K562 (cell line): Measurements from ENCODE around the gene B4GALNT4. TPM values are rescaled to one million over a fixed set of nuclear protein-coding genes. Genes with fewer than 3 reads are reported as not detected.

Experiments used
- BRCA1 ChIP-seq, 2 experiments: fragments of 450-650 bp in 1 of 2; sonication (generic) in 1 of 2; formaldehyde crosslinking in 1 of 2; IDR thresholded peaks; 2 replicates each; pipeline versions ENCODE4 v1.5.0 to v1.6.1; 2017 to 2020; ENCODE audit warnings: mild to moderate bottlenecking in 1 of 2, missing genetic modification reagents in 1 of 2
- ID3 ChIP-seq, 2 experiments: fragments of 250-450 bp in 1 of 2; fragments of 450-650 bp in 1 of 2; sonication (Bioruptor Pico) in 1 of 2; IDR thresholded peaks; 2 replicates each; pipeline versions ENCODE4 v1.6.1 to v1.8.0; 2016 to 2021; ENCODE audit warnings: mild to moderate bottlenecking in 2 of 2, moderate library complexity in 2 of 2, missing compliant biosample characterization in 1 of 2, missing genetic modification characterization in 1 of 2
- NFXL1 ChIP-seq: fragments of 450-650 bp; formaldehyde crosslinking; IDR thresholded peaks from 2 replicates; pipeline ENCODE4 v1.4.0; 2021; ENCODE audit warnings: mild to moderate bottlenecking
- ZNF146 ChIP-seq: IDR thresholded peaks from one replicate; pipeline ENCODE4 v1.6.1; 2018; ENCODE audit warnings: missing compliant biosample characterization; ENCODE audit not compliant: unreplicated experiment
- ZNF583 ChIP-seq: fragments of 250-450 bp; sonication (Bioruptor Pico); IDR thresholded peaks from 2 replicates; pipeline ENCODE4 v1.4.0; 2020
- ZNF584 ChIP-seq: fragments of 200-800 bp; sonication (Bioruptor generic); IDR thresholded peaks from 2 replicates; pipeline ENCODE4 v1.6.1; 2016; ENCODE audit warnings: low read depth, mild to moderate bottlenecking, missing genetic modification characterization, missing compliant biosample characterization
- ZNF79 ChIP-seq: fragments of 250-450 bp; sonication (Bioruptor Pico); IDR thresholded peaks from 2 replicates; pipeline ENCODE4 v1.4.0; 2020; ENCODE audit warnings: low read depth, mild to moderate bottlenecking, moderate library complexity
- polyA plus RNA-seq, 8 experiments: library from polyadenylated mRNA; depleted of rRNA in 4 of 8; stranded (reverse) in 5 of 8; unstranded in 3 of 8; fragments of >200 nt; fragmentation: Nextera tagmentation in 2 of 8; fragmentation: Illumina TruSeq in 1 of 8; extraction: Ambion mirVana in 2 of 8; extraction: Trizol in 1 of 8; gene quantifications; 2 replicates each; pipeline versions ENCODE4 v1.2.1 to v1.2.3, GENCODE V29; 2011 to 2014; ENCODE audit warnings: inconsistent platforms in 1 of 8, missing spikeins in 1 of 8
- total RNA-seq, 7 experiments: library from RNA; depleted of rRNA in 6 of 7; stranded (reverse); fragments of >200 nt in 6 of 7; fragmentation: Illumina TruSeq in 2 of 7; extraction: Trizol in 2 of 7; gene quantifications; 2 replicates each; pipeline versions ENCODE4 v1.2.1 to v1.2.3, GENCODE V29; 2011 to 2021; ENCODE audit warnings: low replicate concordance in 1 of 7
- TF ChIP-seq, protein P1 (sequence below): fragments of 450-650 bp; IDR thresholded peaks from 2 replicates; pipeline ENCODE4 v1.6.1; 2016; ENCODE audit warnings: mild to moderate bottlenecking, moderate library complexity
- TF ChIP-seq, protein P2 (sequence below), 2 experiments: IDR thresholded peaks; 2 replicates each; pipeline ENCODE4 v1.6.1; 2012; ENCODE audit warnings: improper control_type of control experiment in 2 of 2, low read depth in 2 of 2, low read length in 2 of 2, borderline replicate concordance in 1 of 2

The B4GALNT4 gene
- total and polyA plus RNA-seq, 9 of the 15 experiments (the other 6 are each of a cell fraction or from before 2014, with no cell fraction given) = 0.20 to 37.1 (median 10.8) TPM; not detected in 1

DNA sequence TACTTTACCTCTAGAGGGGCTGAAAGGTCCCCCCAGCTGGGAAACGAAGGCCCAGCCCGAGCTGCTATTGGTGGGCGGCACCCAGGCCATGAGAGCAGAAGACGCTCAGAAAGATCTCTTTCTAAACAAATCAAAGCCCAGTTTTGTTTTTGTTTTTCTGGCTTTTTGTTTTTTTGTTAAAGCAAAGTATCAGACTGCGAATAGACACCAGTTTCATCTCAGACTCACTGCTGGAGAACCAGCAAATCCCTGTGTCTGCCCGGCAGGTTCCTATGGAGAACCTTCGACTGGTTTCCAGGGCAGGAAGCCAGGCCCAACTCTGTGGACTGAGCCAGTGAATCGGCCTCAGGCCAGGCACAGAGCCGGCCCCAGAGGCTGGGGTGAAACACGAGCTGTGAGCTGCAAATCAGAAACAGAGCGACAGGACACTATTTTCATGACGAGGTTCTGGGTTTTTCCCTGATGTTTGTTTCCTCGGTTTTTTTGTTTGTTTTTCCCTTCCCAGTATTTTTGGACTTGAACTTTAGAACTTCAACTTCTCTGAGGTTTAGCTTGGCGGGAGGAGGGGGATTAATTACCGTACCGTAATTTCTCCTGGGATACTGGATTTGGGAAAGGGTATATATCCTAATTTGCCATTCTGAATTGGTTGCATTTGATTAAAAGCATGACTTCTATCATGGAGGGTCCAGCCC, 16.0 kb upstream of the B4GALNT4 start (continued):
- TF ChIP-seq, protein P1, sequence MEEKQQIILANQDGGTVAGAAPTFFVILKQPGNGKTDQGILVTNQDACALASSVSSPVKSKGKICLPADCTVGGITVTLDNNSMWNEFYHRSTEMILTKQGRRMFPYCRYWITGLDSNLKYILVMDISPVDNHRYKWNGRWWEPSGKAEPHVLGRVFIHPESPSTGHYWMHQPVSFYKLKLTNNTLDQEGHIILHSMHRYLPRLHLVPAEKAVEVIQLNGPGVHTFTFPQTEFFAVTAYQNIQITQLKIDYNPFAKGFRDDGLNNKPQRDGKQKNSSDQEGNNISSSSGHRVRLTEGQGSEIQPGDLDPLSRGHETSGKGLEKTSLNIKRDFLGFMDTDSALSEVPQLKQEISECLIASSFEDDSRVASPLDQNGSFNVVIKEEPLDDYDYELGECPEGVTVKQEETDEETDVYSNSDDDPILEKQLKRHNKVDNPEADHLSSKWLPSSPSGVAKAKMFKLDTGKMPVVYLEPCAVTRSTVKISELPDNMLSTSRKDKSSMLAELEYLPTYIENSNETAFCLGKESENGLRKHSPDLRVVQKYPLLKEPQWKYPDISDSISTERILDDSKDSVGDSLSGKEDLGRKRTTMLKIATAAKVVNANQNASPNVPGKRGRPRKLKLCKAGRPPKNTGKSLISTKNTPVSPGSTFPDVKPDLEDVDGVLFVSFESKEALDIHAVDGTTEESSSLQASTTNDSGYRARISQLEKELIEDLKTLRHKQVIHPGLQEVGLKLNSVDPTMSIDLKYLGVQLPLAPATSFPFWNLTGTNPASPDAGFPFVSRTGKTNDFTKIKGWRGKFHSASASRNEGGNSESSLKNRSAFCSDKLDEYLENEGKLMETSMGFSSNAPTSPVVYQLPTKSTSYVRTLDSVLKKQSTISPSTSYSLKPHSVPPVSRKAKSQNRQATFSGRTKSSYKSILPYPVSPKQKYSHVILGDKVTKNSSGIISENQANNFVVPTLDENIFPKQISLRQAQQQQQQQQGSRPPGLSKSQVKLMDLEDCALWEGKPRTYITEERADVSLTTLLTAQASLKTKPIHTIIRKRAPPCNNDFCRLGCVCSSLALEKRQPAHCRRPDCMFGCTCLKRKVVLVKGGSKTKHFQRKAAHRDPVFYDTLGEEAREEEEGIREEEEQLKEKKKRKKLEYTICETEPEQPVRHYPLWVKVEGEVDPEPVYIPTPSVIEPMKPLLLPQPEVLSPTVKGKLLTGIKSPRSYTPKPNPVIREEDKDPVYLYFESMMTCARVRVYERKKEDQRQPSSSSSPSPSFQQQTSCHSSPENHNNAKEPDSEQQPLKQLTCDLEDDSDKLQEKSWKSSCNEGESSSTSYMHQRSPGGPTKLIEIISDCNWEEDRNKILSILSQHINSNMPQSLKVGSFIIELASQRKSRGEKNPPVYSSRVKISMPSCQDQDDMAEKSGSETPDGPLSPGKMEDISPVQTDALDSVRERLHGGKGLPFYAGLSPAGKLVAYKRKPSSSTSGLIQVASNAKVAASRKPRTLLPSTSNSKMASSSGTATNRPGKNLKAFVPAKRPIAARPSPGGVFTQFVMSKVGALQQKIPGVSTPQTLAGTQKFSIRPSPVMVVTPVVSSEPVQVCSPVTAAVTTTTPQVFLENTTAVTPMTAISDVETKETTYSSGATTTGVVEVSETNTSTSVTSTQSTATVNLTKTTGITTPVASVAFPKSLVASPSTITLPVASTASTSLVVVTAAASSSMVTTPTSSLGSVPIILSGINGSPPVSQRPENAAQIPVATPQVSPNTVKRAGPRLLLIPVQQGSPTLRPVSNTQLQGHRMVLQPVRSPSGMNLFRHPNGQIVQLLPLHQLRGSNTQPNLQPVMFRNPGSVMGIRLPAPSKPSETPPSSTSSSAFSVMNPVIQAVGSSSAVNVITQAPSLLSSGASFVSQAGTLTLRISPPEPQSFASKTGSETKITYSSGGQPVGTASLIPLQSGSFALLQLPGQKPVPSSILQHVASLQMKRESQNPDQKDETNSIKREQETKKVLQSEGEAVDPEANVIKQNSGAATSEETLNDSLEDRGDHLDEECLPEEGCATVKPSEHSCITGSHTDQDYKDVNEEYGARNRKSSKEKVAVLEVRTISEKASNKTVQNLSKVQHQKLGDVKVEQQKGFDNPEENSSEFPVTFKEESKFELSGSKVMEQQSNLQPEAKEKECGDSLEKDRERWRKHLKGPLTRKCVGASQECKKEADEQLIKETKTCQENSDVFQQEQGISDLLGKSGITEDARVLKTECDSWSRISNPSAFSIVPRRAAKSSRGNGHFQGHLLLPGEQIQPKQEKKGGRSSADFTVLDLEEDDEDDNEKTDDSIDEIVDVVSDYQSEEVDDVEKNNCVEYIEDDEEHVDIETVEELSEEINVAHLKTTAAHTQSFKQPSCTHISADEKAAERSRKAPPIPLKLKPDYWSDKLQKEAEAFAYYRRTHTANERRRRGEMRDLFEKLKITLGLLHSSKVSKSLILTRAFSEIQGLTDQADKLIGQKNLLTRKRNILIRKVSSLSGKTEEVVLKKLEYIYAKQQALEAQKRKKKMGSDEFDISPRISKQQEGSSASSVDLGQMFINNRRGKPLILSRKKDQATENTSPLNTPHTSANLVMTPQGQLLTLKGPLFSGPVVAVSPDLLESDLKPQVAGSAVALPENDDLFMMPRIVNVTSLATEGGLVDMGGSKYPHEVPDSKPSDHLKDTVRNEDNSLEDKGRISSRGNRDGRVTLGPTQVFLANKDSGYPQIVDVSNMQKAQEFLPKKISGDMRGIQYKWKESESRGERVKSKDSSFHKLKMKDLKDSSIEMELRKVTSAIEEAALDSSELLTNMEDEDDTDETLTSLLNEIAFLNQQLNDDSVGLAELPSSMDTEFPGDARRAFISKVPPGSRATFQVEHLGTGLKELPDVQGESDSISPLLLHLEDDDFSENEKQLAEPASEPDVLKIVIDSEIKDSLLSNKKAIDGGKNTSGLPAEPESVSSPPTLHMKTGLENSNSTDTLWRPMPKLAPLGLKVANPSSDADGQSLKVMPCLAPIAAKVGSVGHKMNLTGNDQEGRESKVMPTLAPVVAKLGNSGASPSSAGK = peak; percentile 78
- TF ChIP-seq NFXL1 (no peak), ZNF583 (CRISPR knock-in tag) (peak; percentile 56; the same call in 1 of the 2 replicates), BRCA1 (IDR thresholded peaks at IDR 0.05) (no peak), BRCA1 (CRISPR knock-in tag; IDR thresholded peaks at IDR 0.05) (no peak), ZNF146 (no peak), ZNF584 (CRISPR knock-in tag) (0 out of 2 replicates have a peak, but pooled peaks have one; percentile 32), ZNF79 (no peak), ID3 (CRISPR knock-in tag; IDR thresholded peaks at IDR 0.05) (no peak), ID3 (tag; IDR thresholded peaks at IDR 0.05) (no peak)
- TF ChIP-seq, protein P2, sequence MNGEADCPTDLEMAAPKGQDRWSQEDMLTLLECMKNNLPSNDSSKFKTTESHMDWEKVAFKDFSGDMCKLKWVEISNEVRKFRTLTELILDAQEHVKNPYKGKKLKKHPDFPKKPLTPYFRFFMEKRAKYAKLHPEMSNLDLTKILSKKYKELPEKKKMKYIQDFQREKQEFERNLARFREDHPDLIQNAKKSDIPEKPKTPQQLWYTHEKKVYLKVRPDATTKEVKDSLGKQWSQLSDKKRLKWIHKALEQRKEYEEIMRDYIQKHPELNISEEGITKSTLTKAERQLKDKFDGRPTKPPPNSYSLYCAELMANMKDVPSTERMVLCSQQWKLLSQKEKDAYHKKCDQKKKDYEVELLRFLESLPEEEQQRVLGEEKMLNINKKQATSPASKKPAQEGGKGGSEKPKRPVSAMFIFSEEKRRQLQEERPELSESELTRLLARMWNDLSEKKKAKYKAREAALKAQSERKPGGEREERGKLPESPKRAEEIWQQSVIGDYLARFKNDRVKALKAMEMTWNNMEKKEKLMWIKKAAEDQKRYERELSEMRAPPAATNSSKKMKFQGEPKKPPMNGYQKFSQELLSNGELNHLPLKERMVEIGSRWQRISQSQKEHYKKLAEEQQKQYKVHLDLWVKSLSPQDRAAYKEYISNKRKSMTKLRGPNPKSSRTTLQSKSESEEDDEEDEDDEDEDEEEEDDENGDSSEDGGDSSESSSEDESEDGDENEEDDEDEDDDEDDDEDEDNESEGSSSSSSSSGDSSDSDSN (IDR thresholded peaks at IDR 0.05; ENCODE audit: borderline replicate concordance in 1 of 2, low read depth in 2 of 2, low read length in 2 of 2) = peak; percentile 52 to 82; a peak in 2 of 4 replicates
